HEK293T (cell line): ENCODE measurements around the gene TAX1BP3.
"Not testable (repeated sequence)": the region's sequence is repeated elsewhere in the genome, so short reads cannot be mapped to it uniquely, and the experiment has no call there.

Experiments
- CTCF ChIA-PET: fragments of 350-600 bp; formaldehyde crosslinking; extraction: SDS; loops from one replicate; lab custom pipeline; 2021; ENCODE audit warnings: antibody characterized with exemption, inconsistent platforms; lab: Yijun Ruan, JAX
- POLR2A ChIA-PET: fragments of 350-600 bp; formaldehyde crosslinking; extraction: SDS; loops from one replicate; lab custom pipeline; 2020; ENCODE audit warnings: antibody characterized with exemption, inconsistent platforms; lab: Yijun Ruan, JAX
- DNase-seq: peaks from one replicate; pipeline ENCODE4 v3.0.0; 2012; ENCODE audit warnings: mixed read lengths; ENCODE audit errors: extremely low spot score
- ARNT ChIP-seq: fragments of 450-650 bp; IDR thresholded peaks from 2 replicates; pipeline ENCODE4 v1.6.1; 2017; ENCODE audit warnings: mild to moderate bottlenecking
- BHLHE40 ChIP-seq: fragments of 450-650 bp; IDR thresholded peaks from 2 replicates; pipeline ENCODE4 v1.6.1; 2016; ENCODE audit warnings: mild to moderate bottlenecking, moderate library complexity, borderline replicate concordance
- CTBP1 ChIP-seq: fragments of 450-650 bp; IDR thresholded peaks from 2 replicates; pipeline ENCODE4 v1.6.1; 2016; ENCODE audit warnings: borderline replicate concordance
- ELF4 ChIP-seq: fragments of 450-650 bp; IDR thresholded peaks from 2 replicates; pipeline ENCODE4 v1.6.1; 2017; ENCODE audit warnings: antibody characterized with exemption
- FOXA1 ChIP-seq: fragments of 450-650 bp; IDR thresholded peaks from 2 replicates; pipeline ENCODE4 v1.6.1; 2016; ENCODE audit warnings: mild to moderate bottlenecking
- FOXK2 ChIP-seq: fragments of 450-650 bp; IDR thresholded peaks from 2 replicates; pipeline ENCODE4 v1.6.1; 2016; ENCODE audit warnings: mild to moderate bottlenecking
- FOXM1 ChIP-seq: fragments of 450-650 bp; IDR thresholded peaks from 2 replicates; pipeline ENCODE4 v1.6.1; 2017; ENCODE audit warnings: mild to moderate bottlenecking, borderline replicate concordance
- HDGF ChIP-seq: fragments of 450-650 bp; IDR thresholded peaks from 2 replicates; pipeline ENCODE4 v1.6.1; 2017; ENCODE audit warnings: antibody characterized with exemption, borderline replicate concordance
- L3MBTL2 ChIP-seq: fragments of 450-650 bp; conservative IDR thresholded peaks from 2 replicates; pipeline ENCODE4 v1.6.1; 2016; ENCODE audit warnings: mild to moderate bottlenecking
- LEF1 ChIP-seq: fragments of 450-650 bp; IDR thresholded peaks from 2 replicates; pipeline ENCODE4 v1.6.1; 2017; ENCODE audit warnings: mild to moderate bottlenecking, borderline replicate concordance
- NFRKB ChIP-seq: fragments of 450-650 bp; IDR thresholded peaks from 2 replicates; pipeline ENCODE4 v1.6.1; 2016; ENCODE audit warnings: mild to moderate bottlenecking, moderate library complexity
- SP1 ChIP-seq: fragments of 450-650 bp; IDR thresholded peaks from 2 replicates; pipeline ENCODE4 v1.6.1; 2017
- SUZ12 ChIP-seq: fragments of 450-650 bp; IDR thresholded peaks from 2 replicates; pipeline ENCODE4 v1.6.1; 2016; ENCODE audit warnings: mild to moderate bottlenecking
- TARDBP ChIP-seq: fragments of 450-650 bp; IDR thresholded peaks from 2 replicates; pipeline ENCODE4 v1.6.1; 2016
- ZNF384 ChIP-seq: fragments of 450-650 bp; IDR thresholded peaks from 2 replicates; pipeline ENCODE4 v1.6.1; 2016
- TF ChIP-seq, protein P1 (sequence below): fragments of 450-650 bp; IDR thresholded peaks from 2 replicates; pipeline ENCODE4 v1.6.1; 2016

TAX1BP3 gene, protein sequence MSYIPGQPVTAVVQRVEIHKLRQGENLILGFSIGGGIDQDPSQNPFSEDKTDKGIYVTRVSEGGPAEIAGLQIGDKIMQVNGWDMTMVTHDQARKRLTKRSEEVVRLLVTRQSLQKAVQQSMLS

DNA sequence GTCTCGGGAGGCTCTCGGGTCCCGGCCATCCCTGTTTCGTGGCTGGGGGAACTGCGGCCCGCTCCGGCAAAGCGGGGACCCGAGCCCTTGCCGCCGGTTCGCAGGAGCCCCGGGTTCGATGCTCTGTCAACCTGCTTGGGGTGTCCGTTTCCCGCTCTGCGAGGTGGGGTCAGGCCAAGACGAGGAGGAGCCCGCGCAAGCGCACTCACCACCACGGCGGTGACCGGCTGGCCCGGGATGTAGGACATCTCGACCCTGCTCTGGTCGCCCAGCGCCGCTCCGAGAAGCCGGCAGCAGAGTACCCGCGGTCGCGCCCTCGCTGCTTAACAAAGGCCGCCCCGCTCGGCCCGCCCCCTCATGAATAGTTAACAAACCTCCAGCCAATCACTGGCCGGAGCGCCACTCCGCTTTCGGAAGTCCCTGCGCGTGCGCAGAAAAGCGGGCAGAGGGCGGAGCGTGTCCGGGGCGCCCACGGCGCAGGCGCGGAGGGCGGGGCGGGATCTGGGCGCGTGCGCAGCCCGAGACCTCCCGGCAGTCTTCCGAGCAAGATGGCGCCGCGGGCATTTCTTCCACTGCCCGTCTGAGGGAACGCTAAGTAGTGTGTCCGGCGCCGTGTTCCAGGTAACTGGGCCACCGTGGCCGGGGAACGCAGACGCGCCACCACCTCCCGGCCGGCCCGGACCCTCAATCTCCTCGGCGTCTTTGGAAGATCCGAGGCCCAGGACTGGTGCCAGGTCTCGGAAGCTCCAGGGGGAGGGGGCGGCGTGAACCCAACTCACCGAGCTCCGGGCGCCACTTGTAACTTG lies at the start of gene TAX1BP3, which contains the start of gene EMC6:
TSS of gene TAX1BP3 (minus strand) at position 300 of the 806 bp plus-strand sequence. CDS start at position 248, 52 bp downstream.
TSS of gene EMC6 (plus strand) at position 534 of the 806 bp plus-strand sequence. CDS start 335 bp downstream, outside the sequence.
- peak; percentile 100 for DNase-seq
- POLR2A ChIA-PET = interaction anchor here (0.6 to 2.8 kb wide), 6 partner anchors 14 to 55 kb away, joined by 3 to 17 read pairs (median 3); partner anchors contain the start of genes CTNS, HASPIN and SHPK
- TF ChIP-seq CTBP1 = no peak
- TF ChIP-seq, protein P1, sequence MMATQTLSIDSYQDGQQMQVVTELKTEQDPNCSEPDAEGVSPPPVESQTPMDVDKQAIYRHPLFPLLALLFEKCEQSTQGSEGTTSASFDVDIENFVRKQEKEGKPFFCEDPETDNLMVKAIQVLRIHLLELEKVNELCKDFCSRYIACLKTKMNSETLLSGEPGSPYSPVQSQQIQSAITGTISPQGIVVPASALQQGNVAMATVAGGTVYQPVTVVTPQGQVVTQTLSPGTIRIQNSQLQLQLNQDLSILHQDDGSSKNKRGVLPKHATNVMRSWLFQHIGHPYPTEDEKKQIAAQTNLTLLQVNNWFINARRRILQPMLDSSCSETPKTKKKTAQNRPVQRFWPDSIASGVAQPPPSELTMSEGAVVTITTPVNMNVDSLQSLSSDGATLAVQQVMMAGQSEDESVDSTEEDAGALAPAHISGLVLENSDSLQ = no peak
- TF ChIP-seq HDGF = no peak
- TF ChIP-seq LEF1 = no peak
- no peak for TF ChIP-seq FOXK2
- no peak for TF ChIP-seq ELF4
- TF ChIP-seq FOXM1 = no peak
- no peak for TF ChIP-seq ARNT
- TF ChIP-seq ZNF384 = no peak
- TF ChIP-seq SP1 = no peak
- no peak for TF ChIP-seq L3MBTL2
- TF ChIP-seq NFRKB = no peak
- TF ChIP-seq SUZ12 = no peak
- TF ChIP-seq BHLHE40 = no peak
- TF ChIP-seq TARDBP = no peak
- TF ChIP-seq FOXA1 = no peak
- CTCF ChIA-PET = no interaction called here

DNA sequence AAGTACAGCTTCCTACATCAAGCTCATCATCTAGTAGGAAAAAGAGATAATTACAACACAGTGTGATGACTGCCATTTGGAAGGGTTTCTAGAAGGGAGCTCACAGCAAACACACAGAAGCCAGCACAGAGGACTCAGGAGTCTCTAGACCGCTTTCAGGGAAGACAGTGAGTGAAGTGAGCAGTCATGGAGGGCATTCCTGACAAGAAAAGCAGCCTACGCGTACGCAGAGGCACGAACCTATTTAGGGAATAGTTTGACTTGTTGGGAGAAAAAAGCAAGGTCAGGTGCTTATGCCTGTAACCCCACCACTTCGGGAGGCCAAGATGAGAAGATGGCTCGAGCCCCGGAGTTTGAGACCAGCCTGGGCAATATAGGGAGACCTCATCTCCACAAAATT lies 46.9 kb upstream of the TAX1BP3 start:
- TF ChIP-seq CTBP1 = no peak
- TF ChIP-seq FOXK2 = no peak
- no peak for TF ChIP-seq ELF4
- no peak for TF ChIP-seq SP1
- TF ChIP-seq, protein P1 = no peak
- no peak for TF ChIP-seq FOXM1
- TF ChIP-seq BHLHE40 = no peak
- TF ChIP-seq LEF1 = no peak
- TF ChIP-seq SUZ12 = no peak
- no peak for TF ChIP-seq FOXA1
- POLR2A ChIA-PET = interaction anchor here (0.9 kb wide), 1 partner anchor 8 kb away, joined by 4 read pairs; the partner anchor contains the start of gene HASPIN
- no peak for DNase-seq
- CTCF ChIA-PET = no interaction called here

DNA sequence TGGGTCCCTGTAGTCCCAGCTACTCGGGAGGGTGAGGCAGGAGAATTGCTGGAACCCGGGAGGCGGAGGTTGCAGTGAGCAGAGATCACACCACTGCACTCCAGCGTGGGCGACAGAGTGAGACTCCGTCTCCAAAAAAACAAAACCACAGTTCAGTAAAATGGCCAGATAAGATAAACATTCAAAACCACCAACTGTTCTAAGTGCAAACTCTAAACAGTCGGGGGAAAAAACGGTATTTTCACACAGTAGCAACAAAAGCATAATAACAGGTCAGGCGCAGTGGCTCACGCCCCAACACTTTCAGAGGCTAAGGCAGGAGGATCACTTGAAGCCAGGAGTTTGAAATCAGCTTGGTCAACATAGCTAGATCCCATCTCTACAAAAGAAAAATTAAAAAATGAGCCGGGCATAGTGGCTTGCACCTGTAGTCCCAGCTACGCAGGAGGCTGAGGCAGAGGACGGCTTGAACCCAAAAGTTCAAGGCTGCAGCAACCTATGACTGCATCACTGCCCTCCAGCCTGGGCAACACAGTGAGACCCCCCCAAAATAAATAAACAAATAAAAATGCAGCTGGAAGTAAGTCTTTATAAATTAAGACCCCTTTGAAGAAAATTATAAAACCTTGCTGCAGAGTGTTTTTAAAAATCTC lies 44.6 kb upstream of the TAX1BP3 start:
- CTCF ChIA-PET = no interaction called here

DNA sequence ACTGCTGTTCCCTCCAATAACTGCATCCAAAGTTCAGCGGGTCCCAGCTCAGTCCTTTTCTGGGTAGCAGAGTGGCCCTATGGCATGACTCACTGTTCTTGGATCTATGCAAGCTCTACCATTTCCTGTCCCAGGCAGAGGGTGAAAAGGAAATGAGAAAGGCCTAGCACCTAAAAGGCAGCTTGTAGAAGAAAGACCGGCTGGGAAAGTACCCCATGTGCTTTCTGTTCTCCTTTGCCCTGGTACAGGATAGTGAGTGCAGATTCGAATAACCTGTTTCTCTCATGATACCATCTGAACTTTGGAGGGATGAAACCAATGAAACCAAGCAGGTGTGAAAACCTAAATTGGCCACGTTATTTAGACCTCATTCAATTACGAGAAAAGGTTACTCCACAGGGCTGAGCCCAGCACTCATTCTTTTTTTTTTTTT lies 42.6 kb upstream of the TAX1BP3 start:
- ChIA-PET CTCF (no interaction called here), POLR2A (interaction anchor here (0.9 kb wide), 1 partner anchor 12 kb away, joined by 4 read pairs; the partner anchor contains the start of gene HASPIN)
- DNase-seq = no peak
- TF ChIP-seq CTBP1 (no peak), LEF1 (no peak), FOXM1 (no peak)
- TF ChIP-seq, protein P1 = no peak

More for the DNA sequence above, 44.6 kb upstream of the TAX1BP3 start:
- POLR2A ChIA-PET = no interaction called here
- TF ChIP-seq FOXM1 (no peak), ELF4 (no peak), HDGF (no peak), ARNT (no peak), NFRKB (no peak), SP1 (no peak), LEF1 (no peak), CTBP1 (no peak), ZNF384 (no peak), L3MBTL2 (no peak), FOXA1 (no peak), BHLHE40 (no peak)
- TF ChIP-seq, protein P1 = no peak
- no peak for DNase-seq

DNA sequence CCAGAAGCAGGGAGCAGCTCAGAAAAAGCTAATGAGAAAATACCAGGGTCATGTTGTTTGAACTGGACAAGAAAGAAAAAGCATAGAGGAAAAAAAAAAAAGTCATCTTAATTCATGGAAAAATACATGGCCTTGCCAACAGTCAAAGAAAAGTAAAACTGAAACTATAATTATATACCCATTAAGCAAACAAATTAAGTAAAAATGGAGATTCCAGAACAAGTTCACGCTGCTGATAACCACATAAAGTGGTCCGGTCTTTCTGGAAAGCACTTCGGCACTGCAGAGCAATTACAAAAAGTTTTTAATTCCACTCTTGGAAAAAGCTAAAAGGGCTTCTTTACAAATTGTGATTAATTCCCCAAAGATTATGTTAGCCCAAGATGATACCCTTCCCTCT lies 40.0 kb upstream of the TAX1BP3 start:
- no peak for DNase-seq
- ChIA-PET POLR2A (interaction anchor here (1.0 kb wide), 1 partner anchor 15 kb away, joined by 3 read pairs; the partner anchor contains the start of gene HASPIN), CTCF (no interaction called here)
- TF ChIP-seq ZNF384 = no peak
- no peak for TF ChIP-seq SP1
- TF ChIP-seq CTBP1 = no peak
- TF ChIP-seq HDGF = no peak

DNA sequence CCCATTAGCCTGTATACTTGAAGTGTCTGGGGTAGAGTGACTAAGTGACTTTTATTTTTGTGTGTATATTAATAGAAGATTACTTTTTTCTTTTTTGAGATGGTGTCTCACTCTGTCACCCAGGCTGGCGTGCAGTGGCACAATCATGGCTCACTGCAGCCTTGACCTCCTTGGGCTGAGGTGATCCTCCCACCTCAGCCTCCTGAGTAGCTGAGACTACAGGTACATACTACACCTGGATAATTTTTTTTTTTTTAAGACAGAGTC lies 37.3 kb upstream of the TAX1BP3 start:
- DNase-seq, POLR2A ChIA-PET: not testable (repeated sequence)
- CTCF ChIA-PET = interaction anchor here (1.2 kb wide), 1 partner anchor 23 kb away, joined by 3 read pairs; no protein-coding TSS in a partner anchor
